Smooth muscle cell of the brain vasculature (primary cell): Measurements from ENCODE around the gene NSDHL.

Experiments used
- DNase-seq: peaks from one replicate; pipeline ENCODE4 v3.0.0-alpha.2; 2012; ENCODE audit warnings: low read depth, low spot score

NSDHL gene

GRCh38 chrX:152913346-152913745, 82.5 kb downstream of the NSDHL start:
- DNase-seq: no peak

GRCh38 chrX:152913910-152914309, 83.0 kb downstream of the NSDHL start:
- DNase-seq: no peak

- peak; percentile 83 for DNase-seq
Observed at GRCh38 chrX:152915541-152916241, 84.8 kb downstream of the NSDHL start.

GRCh38 chrX:152917656-152918579, 87.1 kb downstream of the NSDHL start:
- DNase-seq: no peak

- DNase-seq: no peak
Observed at GRCh38 chrX:152918707-152919106, 87.8 kb downstream of the NSDHL start.
